Loucy (cell line): ENCODE results near the gene GP5.

ENCODE experiments used
- H2AFZ ChIP-seq: fragments of 200-600 bp; sonication (generic); 2 replicates; pipeline ENCODE4 v1.6.0; 2016; ENCODE audit warnings: antibody characterized with exemption, mild to moderate bottlenecking, low read length, moderate library complexity
- H3F3A ChIP-seq: fragments of 200-600 bp; 2 replicates; pipeline ENCODE4 v1.6.0; 2016; ENCODE audit warnings: antibody characterized with exemption, low read depth, mild to moderate bottlenecking
- H3K27me3 ChIP-seq: fragments of 200-600 bp; sonication (generic); 2 replicates; pipeline ENCODE4 v1.6.1; 2014; ENCODE audit warnings: low read length, mild to moderate bottlenecking; ENCODE audit not compliant: insufficient read depth, poor library complexity, severe bottlenecking
- H3K36me3 ChIP-seq: fragments of 200-600 bp; sonication (generic); 2 replicates; pipeline ENCODE4 v1.6.1; 2016; ENCODE audit warnings: low read length; ENCODE audit not compliant: insufficient read depth
- H3K4me1 ChIP-seq: fragments of 200-600 bp; sonication (generic); 2 replicates; pipeline ENCODE4 v1.5.1; 2014; ENCODE audit warnings: low read length, mild to moderate bottlenecking; ENCODE audit not compliant: insufficient read depth, poor library complexity, severe bottlenecking
- H3K4me2 ChIP-seq: fragments of 200-600 bp; sonication (generic); 2 replicates; pipeline ENCODE4 v1.6.0; 2014; ENCODE audit warnings: antibody characterized with exemption, low read length, low read depth, mild to moderate bottlenecking; ENCODE audit not compliant: poor library complexity, severe bottlenecking
- H3K4me3 ChIP-seq: fragments of 200-600 bp; sonication (generic); 2 replicates; pipeline ENCODE4 v1.5.1; 2014; ENCODE audit warnings: low read length, mild to moderate bottlenecking, mixed read lengths; ENCODE audit not compliant: poor library complexity, severe bottlenecking
- H3K79me2 ChIP-seq: fragments of 200-600 bp; sonication (generic); 2 replicates; pipeline ENCODE4 v1.6.1; 2014; ENCODE audit warnings: low read length; ENCODE audit not compliant: insufficient read depth
- H3K9ac ChIP-seq: fragments of 200-600 bp; sonication (generic); 2 replicates; pipeline ENCODE4 v1.6.0; 2014; ENCODE audit warnings: mild to moderate bottlenecking, low read depth, low read length, moderate library complexity; ENCODE audit not compliant: poor library complexity, severe bottlenecking
- H3K9me2 ChIP-seq: fragments of 200-600 bp; sonication (generic); replicated peaks from 2 replicates; pipeline ENCODE4 v1.6.1; 2016; ENCODE audit warnings: low read depth, low read length, mixed read lengths
- H3K9me3 ChIP-seq: fragments of 200-600 bp; sonication (generic); 2 replicates; pipeline ENCODE4 v1.6.1; 2014; ENCODE audit warnings: mild to moderate bottlenecking, antibody characterized with exemption, low read length, low read depth; ENCODE audit not compliant: insufficient read depth
- H4K20me1 ChIP-seq: fragments of 200-600 bp; sonication (generic); 2 replicates; pipeline ENCODE4 v1.6.0; 2014; ENCODE audit warnings: antibody characterized with exemption, low read length, mild to moderate bottlenecking; ENCODE audit not compliant: insufficient read depth, poor library complexity, severe bottlenecking
- EZH2phosphoT487 ChIP-seq: fragments of 200-600 bp; IDR thresholded peaks from 2 replicates; pipeline ENCODE4 v1.6.1; 2018; ENCODE audit warnings: antibody characterized with exemption, mild to moderate bottlenecking, moderate library complexity, borderline replicate concordance
- TF ChIP-seq, protein P1 (sequence below): fragments of 200-600 bp; sonication (generic); conservative IDR thresholded peaks from 2 replicates; pipeline ENCODE4 v1.5.1; 2014; ENCODE audit warnings: mild to moderate bottlenecking, antibody characterized with exemption, low read length

The GP5 gene

DNA sequence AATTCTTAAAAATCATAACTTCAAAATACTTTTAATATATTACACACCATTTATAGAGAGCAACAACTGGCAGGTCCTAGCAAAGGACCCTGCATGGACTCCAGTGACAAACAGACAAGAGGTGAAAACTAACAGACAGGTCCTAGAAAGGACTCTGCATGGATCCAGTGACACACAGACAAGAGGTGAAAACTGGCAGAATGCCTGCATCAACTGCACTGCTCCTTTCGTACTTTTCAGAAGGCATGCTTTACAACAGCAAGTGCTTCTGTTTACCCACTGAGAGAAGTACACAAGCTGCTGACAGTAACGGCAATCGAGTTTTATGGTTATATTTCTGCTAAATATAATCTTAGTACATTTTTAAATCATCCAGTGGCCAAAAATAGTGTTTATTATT is 24.3 kb upstream of the GP5 start:
- H3K4me2 ChIP-seq, result no peak overlapping the region
- peaks cover 76% of the 10 kb centered on the region for H3K36me3 ChIP-seq
- TF ChIP-seq EZH2phosphoT487, result no peak
- TF ChIP-seq, protein P1, sequence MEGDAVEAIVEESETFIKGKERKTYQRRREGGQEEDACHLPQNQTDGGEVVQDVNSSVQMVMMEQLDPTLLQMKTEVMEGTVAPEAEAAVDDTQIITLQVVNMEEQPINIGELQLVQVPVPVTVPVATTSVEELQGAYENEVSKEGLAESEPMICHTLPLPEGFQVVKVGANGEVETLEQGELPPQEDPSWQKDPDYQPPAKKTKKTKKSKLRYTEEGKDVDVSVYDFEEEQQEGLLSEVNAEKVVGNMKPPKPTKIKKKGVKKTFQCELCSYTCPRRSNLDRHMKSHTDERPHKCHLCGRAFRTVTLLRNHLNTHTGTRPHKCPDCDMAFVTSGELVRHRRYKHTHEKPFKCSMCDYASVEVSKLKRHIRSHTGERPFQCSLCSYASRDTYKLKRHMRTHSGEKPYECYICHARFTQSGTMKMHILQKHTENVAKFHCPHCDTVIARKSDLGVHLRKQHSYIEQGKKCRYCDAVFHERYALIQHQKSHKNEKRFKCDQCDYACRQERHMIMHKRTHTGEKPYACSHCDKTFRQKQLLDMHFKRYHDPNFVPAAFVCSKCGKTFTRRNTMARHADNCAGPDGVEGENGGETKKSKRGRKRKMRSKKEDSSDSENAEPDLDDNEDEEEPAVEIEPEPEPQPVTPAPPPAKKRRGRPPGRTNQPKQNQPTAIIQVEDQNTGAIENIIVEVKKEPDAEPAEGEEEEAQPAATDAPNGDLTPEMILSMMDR, result no peak
- H3K79me2 ChIP-seq, result no peaks in the 10 kb centered on the region
- no peaks in the 10 kb centered on the region for H3K9me2 ChIP-seq
- H3K9ac ChIP-seq, result no peak overlapping the region
- no peaks in the 10 kb centered on the region for H3K27me3 ChIP-seq
- H3K4me1 ChIP-seq, result no peaks in the 10 kb centered on the region
- no peaks in the 10 kb centered on the region for H4K20me1 ChIP-seq
- H2AFZ ChIP-seq, result no peak overlapping the region
- no peaks in the 10 kb centered on the region for H3F3A ChIP-seq
- no peaks in the 10 kb centered on the region for H3K9me3 ChIP-seq
- no peak overlapping the region for H3K4me3 ChIP-seq

GRCh38 chr3:194422188-194422587 is 23.1 kb upstream of the GP5 start:
- Histone ChIP-seq H3K36me3 (peaks cover 69% of the 10 kb centered on the region; the same call in 1 of the 2 replicates), H3K9ac (no peak overlapping the region), H3K9me2 (no peaks in the 10 kb centered on the region), H3K79me2 (no peaks in the 10 kb centered on the region), H3K4me1 (no peaks in the 10 kb centered on the region), H3K4me2 (no peak overlapping the region), H3F3A (no peaks in the 10 kb centered on the region), H3K27me3 (no peaks in the 10 kb centered on the region), H3K4me3 (no peak overlapping the region), H4K20me1 (no peaks in the 10 kb centered on the region), H2AFZ (no peak overlapping the region), H3K9me3 (no peaks in the 10 kb centered on the region)
- TF ChIP-seq EZH2phosphoT487, result no peak
- TF ChIP-seq, protein P1, result no peak

GRCh38 chr3:194418671-194419070 is 19.6 kb upstream of the GP5 start:
- no peak overlapping the region for H3K4me2 ChIP-seq
- no peaks in the 10 kb centered on the region for H4K20me1 ChIP-seq
- no peak overlapping the region for H3K9ac ChIP-seq
- TF ChIP-seq EZH2phosphoT487, result no peak
- TF ChIP-seq, protein P1, result no peak
- H3K36me3 ChIP-seq, result peaks cover 38% of the 10 kb centered on the region; the same call in 1 of the 2 replicates
- no peaks in the 10 kb centered on the region for H3K9me3 ChIP-seq
- H3F3A ChIP-seq, result no peaks in the 10 kb centered on the region
- H3K27me3 ChIP-seq, result no peaks in the 10 kb centered on the region
- H3K4me3 ChIP-seq, result no peak overlapping the region
- no peaks in the 10 kb centered on the region for H3K79me2 ChIP-seq
- no peak overlapping the region for H2AFZ ChIP-seq
- H3K4me1 ChIP-seq, result no peaks in the 10 kb centered on the region
- H3K9me2 ChIP-seq, result no peaks in the 10 kb centered on the region
